HG02885 (cell line): ENCODE data around the gene DUSP6.
"Not testable (repeated sequence)": the region's sequence is repeated elsewhere in the genome, so short reads cannot be mapped to it uniquely, and the experiment has no call there.

Source experiments
- ATAC-seq: cut with Tn5 transposase; IDR thresholded peaks from one replicate; pipeline ENCODE4 v1.9.1; 2021; ENCODE audit warnings: mild to moderate bottlenecking; ENCODE audit not compliant: unreplicated experiment, poor library complexity

Gene DUSP6

DNA sequence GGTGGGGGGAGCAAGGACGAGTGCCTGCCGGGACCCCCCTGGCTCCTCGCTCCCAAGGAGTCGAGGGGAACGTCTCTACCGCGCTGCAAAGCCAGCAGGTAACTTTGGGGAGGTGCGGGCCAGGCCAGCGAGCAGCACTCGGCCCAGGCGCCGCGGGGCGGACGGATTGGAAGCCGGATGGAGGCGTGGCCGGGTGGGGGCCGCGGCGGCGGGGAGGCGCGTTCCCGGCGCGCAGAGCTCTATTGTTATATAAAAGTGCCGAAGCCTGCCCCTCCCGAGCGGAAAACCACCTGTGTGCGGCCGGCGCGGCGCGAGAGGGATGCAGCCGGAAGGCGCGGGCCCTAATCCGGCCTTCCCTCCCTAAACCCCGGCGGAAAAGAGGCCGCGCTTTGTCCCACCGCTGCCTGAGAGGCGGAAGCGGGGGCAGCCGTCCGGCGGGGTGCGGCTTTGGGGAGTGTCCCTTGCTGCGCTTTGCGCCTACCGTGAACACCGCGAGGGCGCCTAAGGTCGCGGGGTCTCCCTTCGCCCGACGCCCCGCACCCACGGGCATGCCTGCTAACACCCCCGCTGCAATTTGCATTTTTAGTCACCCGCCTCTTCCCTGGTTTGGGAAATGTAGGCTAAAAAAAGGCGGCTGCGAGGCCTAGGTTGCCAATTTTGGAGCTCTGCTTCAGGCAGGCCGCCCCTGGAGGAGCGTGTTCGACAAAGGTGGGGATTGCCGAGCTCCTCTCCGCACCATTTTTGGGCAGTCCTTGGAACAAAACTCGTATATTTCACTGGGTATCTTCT is 1.7 kb upstream of the DUSP6 start:
- peak; percentile 43 for ATAC-seq

DNA sequence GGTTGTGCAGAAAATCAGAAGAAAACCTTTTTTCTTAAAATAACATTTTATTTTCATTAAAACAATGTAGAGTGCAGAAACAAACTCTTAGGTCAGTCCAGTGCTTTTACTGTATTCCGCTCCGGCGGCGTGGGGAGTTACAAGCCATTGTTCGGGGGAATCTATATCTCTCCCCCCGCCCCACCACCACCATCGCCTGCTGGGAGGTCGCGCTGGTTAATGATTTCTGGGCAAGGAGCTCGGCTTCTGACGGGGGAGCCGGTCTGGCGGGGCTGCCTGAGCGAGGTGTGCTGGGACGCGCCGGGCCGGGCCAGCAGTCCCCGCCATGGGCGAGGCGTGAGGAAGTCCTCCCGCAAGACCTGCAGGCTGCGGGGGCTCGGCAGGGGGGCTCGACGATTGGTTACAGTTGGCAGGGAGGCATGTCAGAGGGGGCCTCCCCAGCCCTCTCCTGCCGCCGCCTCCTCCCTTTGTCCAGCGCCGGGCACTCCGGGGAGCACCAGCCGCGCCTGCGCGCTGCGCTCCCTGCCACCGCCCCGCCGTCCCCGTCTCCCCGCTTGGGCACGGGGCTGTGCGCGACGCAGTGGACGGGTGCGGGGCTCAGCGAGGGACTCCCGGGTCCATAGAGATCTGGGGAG is 1.0 kb upstream of the DUSP6 start:
- ATAC-seq, result peak; percentile 19

DNA sequence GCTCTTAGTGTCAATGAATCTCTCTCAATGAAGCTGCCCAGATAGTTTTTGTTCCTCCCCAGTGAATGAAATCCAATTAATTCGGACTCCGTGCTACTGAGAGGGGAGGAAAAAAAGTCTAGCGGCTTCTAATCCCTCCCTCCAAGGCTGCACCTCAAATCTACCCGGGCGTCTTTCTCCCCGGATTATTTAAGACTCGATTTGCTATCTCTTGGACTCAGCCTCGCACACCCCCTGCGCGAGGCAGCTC is 134 bp downstream of the DUSP6 start:
- ATAC-seq, result no peak

DNA sequence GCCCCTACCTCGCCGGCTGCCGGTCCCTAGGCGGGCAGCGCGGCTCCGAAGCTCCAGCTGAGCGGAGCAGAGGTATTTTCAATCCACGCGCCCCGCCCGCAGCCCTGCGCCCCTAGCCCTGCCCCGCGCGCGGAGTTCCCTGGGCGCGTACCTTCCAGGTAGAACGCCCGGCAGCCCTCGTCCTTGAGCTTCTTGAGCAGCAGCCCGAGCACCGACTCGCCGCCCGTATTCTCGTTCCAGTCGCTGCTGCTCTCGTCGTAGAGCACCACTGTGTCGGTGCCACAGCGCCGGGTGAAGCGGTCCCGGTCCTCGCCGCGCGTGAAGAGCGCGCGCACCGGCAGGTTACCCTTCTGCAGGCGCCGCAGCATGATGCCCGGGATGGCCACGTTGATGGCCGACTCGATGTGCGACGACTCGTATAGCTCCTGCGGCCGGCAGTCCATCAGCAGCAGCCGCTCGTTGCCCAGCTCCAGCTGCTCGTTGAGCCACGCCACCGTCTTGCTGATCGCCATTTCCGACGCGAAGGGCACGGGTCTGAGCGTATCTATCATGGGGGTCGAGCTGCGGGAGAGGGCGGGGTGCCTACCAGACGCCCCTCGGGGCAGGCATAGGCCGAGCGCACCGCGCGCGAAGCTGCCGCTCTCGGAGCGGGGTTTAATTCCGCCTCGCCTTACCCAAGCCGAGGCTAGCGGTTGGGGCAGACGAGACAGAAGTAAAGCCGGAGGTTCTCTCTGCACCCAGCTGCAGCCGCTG is 636 bp downstream of the DUSP6 start:
- peak; percentile 33 for ATAC-seq

DNA sequence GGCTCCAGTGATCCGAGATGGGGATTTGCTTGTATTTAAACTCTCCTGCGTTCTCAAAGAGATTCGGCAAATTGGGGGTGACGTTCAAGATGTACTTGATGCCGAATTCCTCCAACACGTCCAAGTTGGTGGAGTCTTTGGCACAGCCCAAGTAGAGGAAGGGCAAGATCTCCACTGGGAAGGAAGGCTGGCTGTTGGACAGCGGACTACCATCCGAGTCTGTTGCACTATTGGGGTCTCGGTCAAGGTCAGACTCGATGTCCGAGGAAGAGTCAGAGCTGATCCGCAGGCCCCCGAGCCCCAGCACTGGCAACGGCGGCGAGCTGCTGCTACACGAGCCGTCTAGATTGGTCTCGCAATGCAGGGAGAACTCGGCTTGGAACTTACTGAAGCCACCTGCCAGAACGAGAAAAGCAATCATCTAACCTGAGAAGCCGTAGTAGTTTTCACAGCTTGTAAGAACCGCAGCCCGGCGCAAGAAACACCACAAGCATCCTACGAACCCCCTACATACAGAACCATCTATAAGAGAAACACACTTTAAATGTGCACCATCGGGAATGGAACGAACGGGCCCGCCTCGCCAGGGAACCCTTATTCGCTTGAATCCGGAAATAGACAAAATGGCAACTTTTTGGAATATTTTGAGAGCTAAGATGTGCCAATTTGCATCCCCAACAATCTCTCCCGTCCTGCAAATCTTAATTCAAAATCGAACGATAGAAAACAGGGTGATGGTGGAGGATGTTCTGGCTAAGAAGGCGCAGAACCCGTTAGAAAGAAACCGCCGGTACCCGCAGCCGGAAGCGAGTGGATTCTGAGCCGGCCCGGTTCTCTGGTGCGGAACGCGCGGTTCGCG is 1.4 kb downstream of the DUSP6 start:
- ATAC-seq, result no peak

DNA sequence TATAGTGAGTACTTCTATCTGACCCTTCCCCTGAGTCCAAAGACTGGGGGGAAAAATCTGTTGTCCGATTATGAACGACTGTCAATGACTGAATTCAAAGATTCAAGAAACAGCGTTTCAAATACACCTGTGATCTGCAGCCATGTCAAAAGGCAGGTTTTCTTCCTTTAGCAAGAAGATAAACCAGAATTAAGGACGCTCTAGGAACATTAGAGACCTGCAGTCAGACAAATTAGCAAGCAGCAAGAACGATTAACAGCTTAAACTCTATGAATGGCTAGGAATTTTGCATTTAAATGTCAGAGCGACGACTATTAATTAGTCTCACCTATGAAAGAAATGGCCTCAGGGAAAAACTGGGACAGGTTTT is 2.1 kb downstream of the DUSP6 start:
- ATAC-seq, result no peak

DNA sequence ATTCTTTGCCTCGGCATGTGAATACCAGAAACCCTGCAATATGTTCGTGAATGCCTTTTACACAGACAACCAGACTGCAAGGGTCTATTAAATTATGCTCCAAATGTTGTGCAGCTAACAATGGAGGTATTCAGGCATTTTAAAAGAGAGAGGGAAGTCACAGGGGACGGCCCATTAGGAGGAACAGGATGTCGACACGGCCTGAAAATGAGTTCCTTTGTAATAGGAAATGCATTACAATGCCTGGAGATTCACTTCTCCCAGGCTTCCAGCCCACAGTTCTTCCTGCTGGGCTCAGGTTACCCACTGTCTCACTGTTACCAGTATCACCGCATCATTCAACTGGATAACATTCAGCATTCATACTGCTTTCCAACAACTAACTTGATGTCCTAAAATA is 2.5 kb downstream of the DUSP6 start:
- no peak for ATAC-seq

DNA sequence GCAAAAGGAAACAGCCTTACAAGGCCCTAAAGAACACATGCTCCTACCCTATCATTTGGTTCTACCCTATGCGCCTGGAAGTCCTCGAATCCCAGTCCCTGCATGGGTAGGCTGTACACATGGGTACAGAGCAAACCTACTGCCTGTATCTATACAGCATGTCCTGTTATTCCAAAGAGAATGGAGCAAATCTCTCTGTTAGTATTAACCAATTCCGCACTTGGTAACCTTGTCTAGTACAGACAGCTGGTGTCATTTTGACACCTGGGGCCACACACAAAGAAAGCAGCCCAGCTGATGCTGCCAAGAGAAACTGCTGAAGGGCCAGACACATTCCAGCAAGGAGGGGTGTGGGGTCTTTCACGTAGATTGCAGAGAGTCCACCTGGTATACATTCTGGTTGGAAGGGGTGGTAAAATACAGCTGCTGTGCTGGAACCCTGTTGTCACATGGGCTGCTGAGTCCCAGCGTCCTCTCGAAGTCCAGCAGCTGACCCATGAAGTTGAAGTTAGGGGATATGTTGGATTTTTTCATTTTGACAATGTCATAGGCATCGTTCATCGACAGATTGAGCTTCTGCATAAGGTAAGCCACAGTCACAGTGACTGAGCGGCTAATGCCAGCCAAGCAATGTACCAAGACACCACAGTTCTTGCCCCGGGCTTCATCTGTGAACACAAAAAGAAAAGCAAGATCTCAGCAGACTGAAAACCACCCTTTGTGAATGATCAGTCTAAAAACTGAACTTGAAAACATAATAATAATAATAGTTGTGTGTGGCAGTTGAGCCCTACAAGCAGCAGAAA is 3.2 kb downstream of the DUSP6 start:
- no peak for ATAC-seq

DNA sequence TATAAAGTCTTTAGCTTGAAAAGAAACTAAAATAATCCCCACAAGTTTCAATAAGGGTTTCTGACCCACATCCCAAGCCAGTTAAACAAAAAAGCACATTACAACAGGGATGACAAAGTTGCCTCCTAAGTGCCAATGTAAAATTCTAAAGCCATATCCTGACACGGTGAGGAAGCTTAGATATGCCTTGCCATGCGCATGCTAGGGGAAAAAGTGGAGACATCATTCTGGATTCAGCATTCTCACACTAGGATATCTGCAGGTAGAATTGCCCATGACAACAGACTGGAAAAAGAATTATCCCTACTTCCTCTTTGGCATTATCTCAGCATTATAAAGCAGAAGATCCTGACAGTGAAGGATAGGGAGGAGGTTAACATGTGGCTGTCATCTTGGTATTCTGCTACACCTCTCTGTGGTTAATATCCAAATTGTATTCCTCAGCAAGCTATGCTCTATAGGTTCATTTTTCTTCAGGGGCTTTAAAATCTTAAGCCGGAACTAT is 4.9 kb downstream of the DUSP6 start:
- ATAC-seq, result no peak

DNA sequence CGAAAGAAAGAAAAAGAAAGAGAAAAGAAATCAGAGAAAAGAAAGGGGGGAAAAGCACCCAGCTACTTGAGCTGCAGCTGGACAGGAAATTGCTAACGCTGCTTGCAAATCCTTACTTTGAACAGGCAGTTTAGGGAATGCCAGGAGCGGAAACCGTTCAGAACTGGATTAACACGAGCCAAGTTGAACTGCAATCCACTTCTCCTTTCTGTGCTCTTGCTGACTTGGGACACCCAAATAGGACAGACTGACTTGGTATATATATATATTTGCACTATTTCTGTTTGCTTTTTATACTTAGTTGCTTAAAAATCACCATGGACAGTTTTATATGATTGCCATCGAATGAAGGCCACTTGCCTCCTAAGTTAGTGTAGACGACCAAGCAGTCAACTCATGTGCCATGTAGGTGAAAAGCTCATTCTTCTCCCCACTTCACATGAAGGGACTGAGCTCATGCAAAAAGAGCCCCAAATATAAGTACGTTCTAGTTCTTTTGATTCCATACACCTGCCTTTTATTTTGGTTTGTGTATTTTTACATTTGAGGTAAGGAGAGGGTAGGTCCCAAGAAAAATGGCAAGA is 5.5 kb downstream of the DUSP6 start:
- ATAC-seq, result peak; percentile 11

DNA sequence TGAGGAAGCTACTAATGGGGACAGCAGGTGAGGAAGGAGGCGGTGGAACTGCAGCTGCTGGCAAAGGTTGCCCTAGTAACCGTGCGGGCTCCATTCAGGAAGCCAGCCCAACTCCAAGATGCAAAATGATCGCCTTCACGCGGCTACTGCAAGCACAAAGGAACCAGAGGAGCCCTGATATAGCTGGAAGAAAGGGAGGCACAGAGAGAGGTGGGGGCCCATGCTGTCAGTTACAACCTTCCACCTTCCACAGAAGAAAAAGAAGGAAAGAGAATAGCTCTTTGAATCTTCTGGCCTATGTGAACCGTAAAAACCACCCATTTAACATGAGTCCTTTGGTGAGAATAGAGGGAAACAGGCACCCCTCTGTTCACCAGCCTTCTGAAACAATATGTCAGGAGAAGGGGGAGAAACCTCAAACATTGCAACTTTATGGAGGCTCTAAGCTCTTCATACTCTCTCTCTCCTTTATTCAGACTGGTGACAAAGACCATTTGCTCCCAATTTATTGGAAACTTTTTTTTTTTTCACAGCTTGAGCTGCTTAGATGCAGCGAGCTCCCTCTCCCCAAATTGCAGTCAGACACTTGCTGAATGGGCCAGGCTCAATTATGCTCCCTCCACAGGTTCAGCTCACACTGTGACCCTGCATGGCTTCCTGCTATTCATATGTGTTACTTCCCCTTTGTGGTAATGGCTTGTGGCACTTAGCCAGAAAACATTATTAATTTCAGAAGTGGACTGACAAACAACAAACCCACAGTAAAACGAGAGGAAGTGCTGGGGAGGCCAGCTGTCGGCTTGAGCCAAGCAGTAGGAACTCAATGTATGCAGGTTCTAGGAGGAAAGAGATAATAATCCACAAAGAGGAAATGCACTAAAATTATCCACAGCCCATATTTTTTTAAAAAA is 6.2 kb downstream of the DUSP6 start:
- ATAC-seq, result peak; percentile 98

DNA sequence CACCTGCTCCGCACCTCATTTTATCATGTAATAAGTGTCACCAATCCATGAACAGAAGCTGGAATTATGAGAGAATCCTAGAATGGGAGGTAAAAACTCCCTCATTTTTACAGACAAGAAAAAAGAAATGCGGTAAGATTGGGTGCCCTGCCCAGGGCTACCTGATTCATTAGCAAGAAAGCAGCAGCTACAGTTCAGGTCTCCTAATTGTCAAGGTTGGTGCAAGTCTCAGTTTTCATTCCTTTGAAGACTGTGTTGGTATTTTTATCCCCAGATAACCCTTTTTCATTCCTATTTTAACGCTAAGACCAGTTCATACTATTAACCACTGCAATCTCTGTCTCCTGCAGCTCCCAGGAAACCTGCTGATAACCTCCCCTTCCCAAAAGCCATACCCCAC is 6.9 kb downstream of the DUSP6 start:
- ATAC-seq, result no peak

DNA sequence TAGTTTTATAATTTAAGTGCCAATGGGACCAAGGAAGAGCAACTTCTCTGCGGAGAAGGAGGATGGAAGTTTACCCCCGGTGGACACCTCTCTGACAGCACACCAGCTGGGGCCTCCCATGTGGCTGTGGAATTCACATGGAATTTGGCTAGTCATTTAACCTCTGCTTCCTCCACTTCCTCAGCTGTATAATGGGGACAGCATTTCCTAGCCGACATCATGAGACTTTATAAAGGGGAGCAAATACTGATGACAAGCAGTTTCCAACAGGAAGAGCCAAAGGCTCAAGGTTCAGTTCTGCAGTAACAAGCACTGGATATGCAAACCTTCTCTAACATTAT is 7.5 kb downstream of the DUSP6 start:
- no peak for ATAC-seq

DNA sequence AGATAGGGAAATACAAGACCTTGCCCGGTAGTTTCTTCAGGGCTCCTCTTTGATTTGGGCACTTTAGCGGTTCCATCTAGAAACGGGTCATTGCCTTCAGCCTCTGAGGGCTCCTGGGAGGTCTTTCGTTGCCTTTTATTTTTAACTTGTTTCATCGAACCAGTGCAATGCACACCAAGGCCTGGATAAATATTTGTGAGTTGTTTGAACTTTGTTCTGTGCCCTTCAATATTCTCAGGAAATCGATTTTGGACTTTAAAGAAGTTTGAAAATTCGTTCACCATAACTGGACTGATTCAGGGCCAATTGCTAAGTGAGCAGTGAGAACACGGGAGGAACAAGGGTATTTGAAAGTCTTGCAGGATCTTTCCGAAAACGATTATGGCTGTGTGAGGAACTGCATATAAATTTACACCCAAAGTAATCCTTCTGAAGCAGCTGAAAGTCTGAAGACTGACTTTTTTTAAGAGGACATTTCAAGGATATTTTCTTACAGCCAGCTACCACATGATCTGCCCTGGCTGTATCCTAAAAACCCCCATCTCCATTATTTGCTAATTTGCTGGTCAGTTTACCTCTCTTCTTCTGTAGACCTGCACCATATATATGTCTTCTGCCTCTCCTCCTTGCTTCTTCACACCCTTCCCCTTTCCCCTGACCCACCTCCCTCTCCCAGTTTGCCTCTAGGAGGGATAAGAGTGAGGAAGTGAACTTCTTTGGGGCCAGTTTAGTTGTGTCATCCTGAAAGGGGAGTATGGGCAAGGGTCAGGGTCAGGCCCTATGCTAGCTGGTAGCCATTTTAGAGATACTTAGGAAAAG is 8.0 kb downstream of the DUSP6 start:
- ATAC-seq, result no peak

DNA sequence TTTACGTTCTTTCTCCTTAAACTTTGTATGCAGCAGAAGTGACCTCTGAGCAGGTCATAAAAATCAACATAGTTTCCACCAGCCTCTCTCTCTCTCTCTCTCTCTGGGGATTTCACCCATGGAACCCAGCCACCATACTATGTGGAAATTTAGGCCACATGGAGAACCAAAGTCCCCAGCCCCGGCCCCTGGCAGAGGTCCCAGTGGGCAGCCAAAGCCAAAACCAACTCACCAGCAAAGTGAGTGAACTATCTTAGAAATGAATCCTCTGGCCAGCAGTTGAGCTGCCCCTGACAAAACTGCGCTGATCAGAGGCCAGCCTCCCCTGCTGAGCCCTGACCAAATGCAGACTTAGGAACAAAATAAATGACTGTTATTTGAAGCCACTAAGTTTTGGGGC is 9.2 kb downstream of the DUSP6 start:
- ATAC-seq, result no peak

DNA sequence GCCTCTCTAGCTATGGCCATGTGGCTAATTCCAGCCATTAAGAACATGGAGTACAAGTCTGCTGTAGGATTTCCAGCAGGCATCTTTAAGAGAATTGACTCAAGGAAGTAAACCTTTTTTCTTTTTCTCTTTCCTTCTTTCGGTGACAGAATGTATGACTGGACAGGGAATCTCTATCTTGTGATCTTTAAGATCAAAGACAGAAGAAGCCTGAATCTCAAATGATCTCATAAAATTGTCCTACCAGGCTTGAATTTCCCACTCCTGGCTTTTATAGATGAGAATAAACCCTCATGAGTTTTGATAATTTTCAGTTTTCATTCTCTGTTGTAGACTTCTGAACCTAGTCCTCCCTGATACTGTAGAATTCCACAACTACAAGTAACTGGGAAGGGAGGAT is 11.4 kb downstream of the DUSP6 start:
- no peak for ATAC-seq

DNA sequence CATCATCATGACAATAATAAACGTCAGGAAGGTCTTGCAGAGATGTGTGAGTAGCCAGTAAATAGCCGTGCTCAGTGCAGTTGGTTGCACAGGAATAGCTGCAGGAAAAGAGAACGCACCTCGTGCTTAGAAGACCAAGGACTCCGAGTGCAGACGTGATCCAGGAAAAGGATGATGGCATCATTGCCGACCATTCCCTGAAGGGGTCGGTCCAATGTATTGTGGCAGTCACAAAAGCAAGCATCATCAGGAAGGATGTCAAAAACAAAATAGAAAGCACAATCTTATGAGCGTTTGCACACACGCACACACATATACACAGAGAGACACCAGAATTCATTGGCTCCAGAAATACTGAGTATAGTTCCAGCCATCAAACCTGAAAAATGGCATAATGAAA is 12.8 kb downstream of the DUSP6 start:
- no peak for ATAC-seq

DNA sequence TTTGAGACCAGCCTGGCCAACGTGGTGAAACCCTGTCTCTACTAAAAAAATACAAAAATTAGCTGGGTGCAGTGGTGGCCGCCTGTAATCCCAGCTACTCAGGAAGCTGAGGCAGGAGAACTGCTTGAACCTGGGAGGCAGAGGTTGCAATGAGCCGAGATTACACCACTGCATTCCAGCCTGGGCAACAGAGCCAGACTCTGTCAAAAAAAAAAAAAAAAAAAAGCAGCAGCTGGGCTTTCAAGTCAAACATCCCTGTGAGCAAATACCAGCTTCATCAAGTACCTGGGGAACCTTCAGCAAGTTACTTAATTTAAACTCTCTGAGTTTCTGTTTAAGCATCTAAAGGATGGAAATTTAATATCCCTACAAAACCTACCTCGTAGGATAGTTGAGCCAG is 15.2 kb downstream of the DUSP6 start:
- not testable (repeated sequence) for ATAC-seq
